Activated CD4-positive, CD25-positive, alpha-beta regulatory T cell treated with anti-CD3 and anti-CD28 coated beads, Interleukin-2, amount 50 U/mL, for 16 hours (primary cell): ENCODE measurements around the gene P2RY12.

Experiments
- DNase-seq: peaks from one replicate; pipeline ENCODE4 v3.0.0-alpha.2; 2020; ENCODE audit warnings: low read depth, low spot score

P2RY12 gene

DNA sequence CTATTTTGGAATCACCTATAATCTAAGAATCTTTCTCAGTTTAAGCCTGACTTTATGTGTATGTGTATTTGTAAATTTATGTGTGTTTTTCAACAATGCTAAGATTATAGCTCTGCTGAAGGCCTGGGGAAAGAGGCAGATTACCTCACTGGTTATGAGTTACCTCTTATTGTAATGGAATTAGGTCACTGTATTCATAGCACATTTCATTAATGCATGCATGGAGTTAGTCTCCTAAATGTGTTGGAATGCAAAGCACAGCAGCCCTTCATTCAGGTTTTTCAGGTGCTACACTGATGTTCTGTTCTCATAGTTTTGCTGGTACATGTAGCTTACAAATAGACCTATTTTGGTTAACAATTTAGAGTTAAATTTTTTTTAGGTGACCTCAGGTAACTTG lies 77.4 kb downstream of the P2RY12 start:
- no peak for DNase-seq

DNA sequence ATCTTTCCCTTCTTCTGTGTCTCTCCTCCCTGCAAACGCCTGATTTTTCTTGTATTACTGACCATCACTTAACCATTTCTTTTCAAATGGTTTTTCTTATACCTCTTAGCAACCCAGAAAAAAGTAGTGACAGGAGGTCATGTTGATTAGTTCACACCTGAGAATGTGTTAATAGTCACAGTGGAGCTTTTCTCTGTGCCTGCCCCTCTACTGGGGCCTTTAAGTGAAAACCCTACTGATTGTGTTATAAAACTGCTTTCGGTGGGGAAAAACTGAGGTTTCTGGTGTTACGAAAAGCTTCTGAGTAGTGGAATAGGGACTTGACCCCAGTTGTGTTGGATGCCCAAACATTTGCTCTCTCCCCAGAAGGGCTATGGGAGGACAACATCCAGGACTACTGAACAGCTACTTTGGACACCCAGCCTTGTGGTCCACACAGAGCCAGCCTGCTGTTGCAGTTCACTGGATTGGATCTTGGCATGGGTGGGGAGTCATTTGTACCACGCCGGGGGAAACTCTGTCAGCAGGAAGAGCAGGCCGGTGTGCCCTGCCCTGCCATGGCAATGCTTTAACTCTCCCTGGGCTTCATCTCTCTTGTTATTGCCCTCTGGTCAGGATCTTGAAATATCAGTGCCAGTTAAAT lies 78.3 kb downstream of the P2RY12 start:
- DNase-seq, result no peak

DNA sequence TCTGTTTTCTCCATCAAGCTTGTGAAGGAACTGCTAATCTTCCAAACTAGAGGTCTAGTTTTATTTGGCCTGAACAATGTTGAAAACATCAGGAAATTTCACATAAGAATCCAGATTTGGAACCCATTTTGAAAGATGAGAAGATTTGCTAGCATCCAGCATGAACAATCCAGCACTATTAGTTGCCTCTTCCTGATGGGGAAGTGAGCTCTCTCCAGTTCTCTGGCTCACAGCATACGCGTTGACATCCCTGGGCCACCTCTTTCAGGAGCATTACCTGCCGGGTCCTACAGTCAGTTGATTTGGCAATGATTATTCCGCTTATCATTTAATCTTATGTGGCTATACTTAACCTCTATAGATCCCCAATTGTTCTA lies 78.8 kb downstream of the P2RY12 start:
- no peak for DNase-seq

DNA sequence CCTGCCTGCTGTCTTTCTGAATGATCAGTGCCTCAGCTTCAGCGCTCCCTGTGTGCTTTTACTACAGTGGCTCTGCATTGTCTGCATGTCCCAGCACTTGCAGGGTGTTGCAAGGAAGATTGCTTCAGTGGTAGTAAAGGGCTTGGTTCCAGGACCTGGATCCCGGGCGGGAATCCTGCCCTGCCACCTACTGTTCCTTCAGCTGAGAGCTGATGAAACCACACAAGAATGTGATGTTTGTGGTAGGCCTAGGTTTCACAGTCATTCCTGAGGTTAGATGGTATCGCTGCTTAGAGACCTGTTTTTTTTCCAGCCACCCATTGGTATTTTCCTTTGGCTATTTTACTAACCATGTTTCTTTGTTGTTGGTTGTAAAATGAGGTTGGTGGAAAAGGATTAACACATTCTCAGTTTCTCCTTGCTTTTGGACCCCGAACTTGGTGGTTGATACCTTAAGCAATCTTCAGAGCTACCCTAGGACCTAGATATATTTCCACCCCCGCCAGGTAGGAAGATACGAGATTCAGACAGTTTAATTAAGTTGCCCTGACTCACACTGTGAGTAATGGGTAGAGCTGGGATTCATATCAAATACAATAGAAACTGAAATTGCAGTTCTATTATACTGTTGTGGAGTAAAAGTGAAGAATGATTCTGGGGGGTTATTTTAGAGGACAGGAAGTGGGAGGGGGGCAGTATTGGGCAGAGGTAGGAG lies 79.3 kb downstream of the P2RY12 start:
- no peak for DNase-seq

DNA sequence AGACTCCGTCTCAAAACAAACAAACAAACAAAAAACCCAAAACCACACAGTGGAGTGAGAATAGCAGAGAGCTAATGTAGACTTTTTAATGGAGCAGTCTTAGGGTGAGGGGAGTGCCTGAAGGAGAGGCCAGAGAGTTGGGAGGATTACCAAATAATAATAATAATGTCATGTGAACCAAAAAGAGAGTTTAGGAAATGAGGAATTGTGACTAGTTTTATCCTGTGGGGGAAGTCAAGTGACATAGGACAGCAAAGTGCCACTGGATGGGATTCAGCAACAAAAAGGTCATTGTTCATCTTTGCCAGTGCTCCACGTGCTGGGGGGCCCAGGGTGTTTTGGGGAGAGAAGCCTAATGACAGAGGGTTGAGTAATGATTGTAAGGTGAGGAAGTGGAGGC lies 80.8 kb downstream of the P2RY12 start:
- no peak for DNase-seq

DNA sequence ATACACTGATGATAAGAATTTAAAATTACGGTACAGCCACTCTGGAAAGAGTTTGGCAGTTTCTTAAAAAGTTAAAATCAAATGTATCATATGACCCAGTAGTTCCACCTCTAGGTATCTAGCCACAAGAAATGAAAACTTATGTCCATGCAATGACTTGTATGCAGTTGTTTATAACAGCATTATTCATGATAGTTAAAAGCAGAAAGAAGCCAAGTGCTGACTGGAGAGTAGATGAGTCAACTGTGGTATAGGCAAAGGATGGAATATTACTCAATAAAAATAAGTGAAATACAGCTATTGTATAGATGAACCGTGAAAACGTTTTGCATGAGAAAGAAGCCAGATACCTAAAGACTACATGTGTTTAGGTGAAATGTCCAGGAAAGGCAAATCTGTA lies 82.8 kb downstream of the P2RY12 start:
- DNase-seq, result no peak

DNA sequence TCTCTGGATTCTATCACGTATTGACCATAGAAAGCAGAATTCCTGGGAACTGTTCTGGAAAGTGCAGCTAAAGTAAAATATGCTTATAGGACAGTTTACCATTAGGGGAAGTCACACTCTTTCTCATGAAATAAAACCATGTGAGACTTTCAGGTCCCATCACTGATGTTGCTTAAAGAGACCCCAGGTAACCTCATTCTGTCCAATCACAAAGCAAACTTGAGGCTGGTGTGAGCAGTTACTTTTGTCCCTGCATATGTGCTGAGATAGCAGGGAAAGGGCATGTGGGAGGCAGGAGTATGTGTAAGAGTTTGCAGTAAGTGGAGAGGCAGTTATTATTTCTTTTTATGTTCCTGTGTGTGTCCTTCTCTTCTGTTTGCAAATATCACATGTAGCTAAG lies 84.0 kb downstream of the P2RY12 start:
- no peak for DNase-seq

DNA sequence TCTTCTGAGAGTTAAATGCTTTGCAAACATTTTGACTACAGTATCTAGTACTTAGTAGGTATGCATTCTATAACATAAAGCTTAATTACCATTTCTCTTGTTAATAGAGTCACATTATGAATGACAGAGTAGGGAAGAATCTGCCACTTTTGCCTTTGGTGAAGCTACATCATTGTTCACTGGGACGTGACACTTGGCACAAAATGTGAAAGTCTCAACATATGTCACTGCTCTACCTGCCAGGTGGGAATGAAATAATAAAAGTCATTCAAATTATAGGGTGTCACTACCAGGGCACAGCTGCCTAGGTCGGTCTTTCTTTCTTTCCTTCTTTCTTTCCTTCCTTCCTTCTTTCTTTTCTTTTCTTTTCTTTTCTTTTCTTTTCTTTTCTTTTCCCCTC lies 85.5 kb downstream of the P2RY12 start:
- DNase-seq, result no peak

DNA sequence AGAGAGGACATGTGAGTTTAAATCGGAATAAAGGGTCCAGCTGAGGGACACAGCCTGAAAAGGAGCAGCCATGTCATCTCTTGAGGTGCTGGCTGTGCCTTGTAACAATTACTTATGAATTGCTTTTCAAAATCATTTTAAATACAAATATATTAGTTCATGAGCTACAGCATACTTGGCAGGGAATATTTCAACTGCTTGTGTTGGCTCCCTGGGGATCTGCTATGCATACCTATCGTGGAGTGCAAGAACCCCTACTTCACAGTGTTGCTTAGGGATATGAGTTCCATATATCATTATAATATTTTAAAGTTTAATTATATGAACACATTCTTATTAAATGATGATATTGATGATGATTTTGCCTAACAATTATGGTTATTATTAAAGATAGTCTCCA lies 87.1 kb downstream of the P2RY12 start:
- DNase-seq, result no peak

DNA sequence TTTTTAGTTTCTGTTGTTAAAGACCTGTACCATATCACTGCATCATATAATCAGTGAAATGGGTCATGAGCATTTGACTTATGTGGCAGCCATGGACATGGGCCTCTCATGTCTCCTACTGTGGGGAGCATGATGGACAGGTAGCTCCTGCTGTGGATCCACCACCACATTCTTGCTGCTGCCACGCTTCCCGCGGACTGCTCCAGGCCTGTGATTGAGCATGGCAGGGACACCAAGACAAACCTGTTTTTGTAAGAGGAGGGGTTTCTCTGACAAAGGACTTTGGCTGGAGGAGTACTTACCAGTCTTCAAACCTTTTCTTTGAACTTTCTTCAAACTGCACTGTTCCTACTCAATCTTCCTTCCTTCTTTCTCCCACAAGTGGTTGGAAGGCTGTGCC lies 88.3 kb downstream of the P2RY12 start:
- DNase-seq, result no peak

DNA sequence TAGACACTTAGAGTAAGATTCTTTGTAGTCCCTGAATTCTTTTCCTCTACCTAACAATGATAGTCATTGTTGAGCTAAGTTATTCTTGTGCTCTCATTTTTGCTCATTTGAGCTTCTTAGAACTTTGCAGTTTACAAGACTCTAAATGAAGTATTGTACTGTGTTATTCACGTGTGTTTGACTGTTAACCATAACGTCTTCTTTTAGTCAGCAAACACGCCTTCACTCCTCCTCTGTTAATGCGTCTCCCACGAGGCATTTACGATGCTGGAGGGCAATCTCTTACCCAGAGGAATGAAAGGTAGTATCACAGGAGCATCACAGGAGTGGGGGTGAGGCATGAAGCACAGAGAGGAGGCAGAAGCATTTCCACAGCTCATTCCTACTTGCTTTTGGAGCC lies 91.4 kb downstream of the P2RY12 start:
- DNase-seq, result no peak

DNA sequence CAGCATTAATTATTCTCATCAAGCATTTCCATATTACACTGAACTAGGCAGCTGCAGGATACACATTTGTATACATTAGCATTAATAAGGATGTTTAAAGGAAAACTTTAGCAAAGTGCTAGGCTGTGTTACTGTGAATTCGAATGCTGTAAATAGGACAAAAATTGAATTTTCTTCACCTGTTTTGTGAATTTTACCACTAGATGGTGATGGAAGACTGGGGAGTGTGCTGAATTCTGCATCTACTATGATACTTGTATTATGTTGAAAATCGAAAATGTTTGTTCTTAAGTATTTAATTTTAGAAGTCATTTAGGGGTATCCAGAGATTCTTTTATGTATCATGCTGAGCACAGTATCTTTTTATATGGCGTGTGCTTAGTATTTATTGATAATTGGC lies 93.9 kb downstream of the P2RY12 start:
- DNase-seq, result no peak

DNA sequence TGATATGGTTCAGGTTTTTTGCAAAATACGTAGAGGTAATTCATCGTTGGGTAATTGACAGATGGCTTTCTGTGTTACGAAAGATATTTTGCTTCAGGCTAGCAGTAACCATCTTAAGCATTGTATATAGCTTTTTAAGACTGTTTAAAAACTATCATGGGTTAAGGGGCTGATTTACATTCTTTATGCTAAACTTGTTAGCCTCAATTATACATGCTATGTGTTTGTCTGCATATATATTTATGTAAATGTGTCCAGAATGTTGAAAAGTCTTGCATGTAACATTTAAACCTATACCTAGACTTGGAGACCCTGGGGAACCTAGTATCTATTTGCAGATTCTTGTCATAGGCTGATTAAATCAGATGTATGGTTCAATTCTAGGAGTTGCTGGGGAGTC lies 95.1 kb downstream of the P2RY12 start:
- no peak for DNase-seq
